Activated T-cell treated with anti-CD3 and anti-CD28 coated beads, Interleukin-2, amount 50 U/mL, for 1 hour (primary cell): Measurements from ENCODE around the gene ASPG.

ENCODE experiments used
- DNase-seq: peaks from one replicate; pipeline ENCODE4 v3.0.0-alpha.2; 2020

The ASPG gene

GRCh38 chr14:104118006-104118844 is 32.7 kb downstream of the ASPG start:
- no peak for DNase-seq

- DNase-seq, result no peak
Measured at GRCh38 chr14:104119119-104119487, 33.6 kb downstream of the ASPG start.

GRCh38 chr14:104119488-104120251 is 34.2 kb downstream of the ASPG start:
- no peak for DNase-seq

- DNase-seq, result no peak
Measured at GRCh38 chr14:104120281-104120741, 34.8 kb downstream of the ASPG start.

- DNase-seq, result no peak
Measured at GRCh38 chr14:104121142-104121541, 35.6 kb downstream of the ASPG start.

- DNase-seq, result no peak
Measured at GRCh38 chr14:104123879-104124278, 38.4 kb downstream of the ASPG start.

- no peak for DNase-seq
Measured at GRCh38 chr14:104125011-104125410, 39.5 kb downstream of the ASPG start.

- DNase-seq, result no peak
Measured at GRCh38 chr14:104126753-104127152, 41.3 kb downstream of the ASPG start.

- no peak for DNase-seq
Measured at GRCh38 chr14:104128981-104129380, 43.5 kb downstream of the ASPG start.

GRCh38 chr14:104129556-104129955 is 44.1 kb downstream of the ASPG start:
- no peak for DNase-seq

GRCh38 chr14:104130974-104131651 is 45.6 kb downstream of the ASPG start:
- no peak for DNase-seq

GRCh38 chr14:104131968-104132732 is 46.6 kb downstream of the ASPG start:
- DNase-seq, result no peak

GRCh38 chr14:104132981-104133380 is 47.5 kb downstream of the ASPG start:
- no peak for DNase-seq

GRCh38 chr14:104133496-104133895 is 48.0 kb downstream of the ASPG start:
- DNase-seq, result no peak

- DNase-seq, result no peak
Measured at GRCh38 chr14:104134061-104134965, 48.8 kb downstream of the ASPG start.

GRCh38 chr14:104135121-104135903 is 49.8 kb downstream of the ASPG start:
- DNase-seq, result no peak

GRCh38 chr14:104135904-104136471 is 50.5 kb downstream of the ASPG start:
- no peak for DNase-seq

GRCh38 chr14:104136472-104137296 is 51.2 kb downstream of the ASPG start:
- no peak for DNase-seq

- peak; percentile 72 for DNase-seq
Measured at GRCh38 chr14:104137297-104138097, 52.0 kb downstream of the ASPG start.
